HEK293T (cell line): ENCODE measurements around the gene PLOD2.
A peak's percentile ranks its signal among the peaks of the same experiment; 100 is the strongest.

Experiments used
- CTCF ChIA-PET: fragments of 350-600 bp; formaldehyde crosslinking; extraction: SDS; loops from one replicate; lab custom pipeline; 2021; ENCODE audit warnings: antibody characterized with exemption, inconsistent platforms; lab: Yijun Ruan, JAX
- POLR2A ChIA-PET: fragments of 350-600 bp; formaldehyde crosslinking; extraction: SDS; loops from one replicate; lab custom pipeline; 2020; ENCODE audit warnings: antibody characterized with exemption, inconsistent platforms; lab: Yijun Ruan, JAX
- DNase-seq: peaks from one replicate; pipeline ENCODE4 v3.0.0; 2012; ENCODE audit warnings: mixed read lengths; ENCODE audit errors: extremely low spot score
- ARNT ChIP-seq: fragments of 450-650 bp; IDR thresholded peaks from 2 replicates; pipeline ENCODE4 v1.6.1; 2017; ENCODE audit warnings: mild to moderate bottlenecking
- BHLHE40 ChIP-seq: fragments of 450-650 bp; IDR thresholded peaks from 2 replicates; pipeline ENCODE4 v1.6.1; 2016; ENCODE audit warnings: mild to moderate bottlenecking, moderate library complexity, borderline replicate concordance
- CTBP1 ChIP-seq: fragments of 450-650 bp; IDR thresholded peaks from 2 replicates; pipeline ENCODE4 v1.6.1; 2016; ENCODE audit warnings: borderline replicate concordance
- ELF4 ChIP-seq: fragments of 450-650 bp; IDR thresholded peaks from 2 replicates; pipeline ENCODE4 v1.6.1; 2017; ENCODE audit warnings: antibody characterized with exemption
- FOXA1 ChIP-seq: fragments of 450-650 bp; IDR thresholded peaks from 2 replicates; pipeline ENCODE4 v1.6.1; 2016; ENCODE audit warnings: mild to moderate bottlenecking
- FOXK2 ChIP-seq: fragments of 450-650 bp; IDR thresholded peaks from 2 replicates; pipeline ENCODE4 v1.6.1; 2016; ENCODE audit warnings: mild to moderate bottlenecking
- FOXM1 ChIP-seq: fragments of 450-650 bp; IDR thresholded peaks from 2 replicates; pipeline ENCODE4 v1.6.1; 2017; ENCODE audit warnings: mild to moderate bottlenecking, borderline replicate concordance
- HDGF ChIP-seq: fragments of 450-650 bp; IDR thresholded peaks from 2 replicates; pipeline ENCODE4 v1.6.1; 2017; ENCODE audit warnings: antibody characterized with exemption, borderline replicate concordance
- L3MBTL2 ChIP-seq: fragments of 450-650 bp; conservative IDR thresholded peaks from 2 replicates; pipeline ENCODE4 v1.6.1; 2016; ENCODE audit warnings: mild to moderate bottlenecking
- LEF1 ChIP-seq: fragments of 450-650 bp; IDR thresholded peaks from 2 replicates; pipeline ENCODE4 v1.6.1; 2017; ENCODE audit warnings: mild to moderate bottlenecking, borderline replicate concordance
- NFRKB ChIP-seq: fragments of 450-650 bp; IDR thresholded peaks from 2 replicates; pipeline ENCODE4 v1.6.1; 2016; ENCODE audit warnings: mild to moderate bottlenecking, moderate library complexity
- SP1 ChIP-seq: fragments of 450-650 bp; IDR thresholded peaks from 2 replicates; pipeline ENCODE4 v1.6.1; 2017
- SUZ12 ChIP-seq: fragments of 450-650 bp; IDR thresholded peaks from 2 replicates; pipeline ENCODE4 v1.6.1; 2016; ENCODE audit warnings: mild to moderate bottlenecking
- TARDBP ChIP-seq: fragments of 450-650 bp; IDR thresholded peaks from 2 replicates; pipeline ENCODE4 v1.6.1; 2016
- ZNF384 ChIP-seq: fragments of 450-650 bp; IDR thresholded peaks from 2 replicates; pipeline ENCODE4 v1.6.1; 2016
- TF ChIP-seq, protein P1 (sequence below): fragments of 450-650 bp; IDR thresholded peaks from 2 replicates; pipeline ENCODE4 v1.6.1; 2016

The PLOD2 gene

DNA sequence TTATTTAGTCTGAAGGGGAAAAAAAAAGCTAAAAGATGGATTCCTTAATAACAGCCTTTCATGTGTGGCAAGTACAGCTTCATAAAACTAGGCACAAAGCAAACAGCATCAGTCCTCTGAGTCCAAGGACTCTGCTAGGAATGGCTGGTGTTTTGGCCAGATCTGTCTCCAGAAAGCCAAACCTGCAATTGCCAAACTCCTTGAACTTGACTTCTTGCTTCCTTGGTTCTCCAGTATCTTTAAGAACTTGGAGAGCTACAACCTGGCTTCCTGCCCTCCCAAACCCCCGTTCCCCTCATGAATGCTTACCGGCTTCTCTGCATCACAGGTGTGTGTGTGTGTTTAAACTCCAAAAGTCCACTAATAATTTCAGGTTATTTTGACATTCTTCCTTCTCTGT, 1.6 kb upstream of the PLOD2 start:
- ChIA-PET POLR2A (no interaction called here), CTCF (no interaction called here)
- no peak for DNase-seq
- TF ChIP-seq ARNT (no peak), FOXA1 (no peak), NFRKB (no peak), L3MBTL2 (no peak), CTBP1 (no peak), SP1 (no peak), SUZ12 (no peak), LEF1 (no peak), FOXM1 (no peak), BHLHE40 (no peak), TARDBP (no peak), HDGF (no peak), ELF4 (no peak), FOXK2 (no peak), ZNF384 (no peak)
- TF ChIP-seq, protein P1, sequence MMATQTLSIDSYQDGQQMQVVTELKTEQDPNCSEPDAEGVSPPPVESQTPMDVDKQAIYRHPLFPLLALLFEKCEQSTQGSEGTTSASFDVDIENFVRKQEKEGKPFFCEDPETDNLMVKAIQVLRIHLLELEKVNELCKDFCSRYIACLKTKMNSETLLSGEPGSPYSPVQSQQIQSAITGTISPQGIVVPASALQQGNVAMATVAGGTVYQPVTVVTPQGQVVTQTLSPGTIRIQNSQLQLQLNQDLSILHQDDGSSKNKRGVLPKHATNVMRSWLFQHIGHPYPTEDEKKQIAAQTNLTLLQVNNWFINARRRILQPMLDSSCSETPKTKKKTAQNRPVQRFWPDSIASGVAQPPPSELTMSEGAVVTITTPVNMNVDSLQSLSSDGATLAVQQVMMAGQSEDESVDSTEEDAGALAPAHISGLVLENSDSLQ, result no peak

DNA sequence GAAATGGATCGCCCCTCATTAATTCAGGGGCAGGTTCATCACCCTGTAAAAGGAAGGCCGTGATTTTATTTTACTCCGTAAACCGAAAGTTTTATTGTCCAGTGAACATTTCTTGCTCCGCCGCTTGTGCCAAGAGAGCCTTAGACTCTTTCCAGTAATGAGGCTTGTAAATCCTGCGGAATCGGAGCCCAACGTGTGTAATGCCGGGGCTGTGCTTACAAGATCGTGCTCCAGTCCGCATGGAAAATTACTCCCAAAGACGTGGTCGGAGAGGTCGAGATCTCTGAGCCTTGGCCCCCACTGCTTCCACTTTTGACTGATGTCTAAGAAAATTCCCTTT, 649 bp upstream of the PLOD2 start:
- TF ChIP-seq, protein P1, result no peak
- TF ChIP-seq ARNT (no peak), L3MBTL2 (peak; percentile 89)
- peak; percentile 29 for DNase-seq
- CTCF ChIA-PET, result no interaction called here
- POLR2A ChIA-PET, result interaction anchor here (0.6 to 2.1 kb wide), 9 partner anchors 8 to 96 kb away, joined by 3 to 11 read pairs (median 3); no protein-coding TSS in a partner anchor

DNA sequence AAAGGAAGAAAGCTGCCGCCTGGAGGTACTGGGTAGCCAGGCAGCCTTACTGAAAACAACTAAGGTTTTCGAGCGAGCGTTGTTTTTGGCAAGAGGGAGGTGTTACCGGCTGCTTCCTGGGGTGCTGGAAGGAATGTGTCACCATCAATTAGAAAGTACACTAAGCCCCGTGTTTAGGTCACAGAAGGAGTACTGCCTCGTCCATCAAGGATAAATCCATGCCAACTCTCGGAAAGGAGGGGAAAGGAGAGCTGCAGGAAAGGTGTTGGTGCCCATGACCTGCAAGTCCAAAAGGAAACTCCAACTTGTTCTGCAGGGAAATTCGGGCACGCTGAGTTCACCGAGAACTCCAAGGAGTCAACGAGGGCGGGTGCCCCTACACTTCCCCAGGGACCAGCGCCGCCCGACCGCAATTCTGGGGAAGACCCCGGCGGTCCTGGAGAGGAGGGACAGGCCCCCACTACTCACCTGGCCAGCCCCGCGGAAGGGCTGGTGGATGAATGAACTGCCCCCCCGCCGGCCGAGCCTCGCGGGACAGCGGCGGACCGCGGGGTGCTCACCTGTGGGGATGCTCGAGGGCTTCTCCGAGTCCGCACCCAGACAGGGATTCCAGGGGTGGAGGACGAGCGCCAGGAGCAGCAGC, 542 bp downstream of the PLOD2 start:
- POLR2A ChIA-PET, result interaction anchor here (0.8 to 2.1 kb wide), 11 partner anchors 7 to 167 kb away, joined by 3 to 11 read pairs (median 5); no protein-coding TSS in a partner anchor
- no peak for TF ChIP-seq FOXK2
- TF ChIP-seq, protein P1, result no peak
- TF ChIP-seq L3MBTL2, result peak; percentile 82
- peak; percentile 59; the same call in 1 of the 2 replicates for TF ChIP-seq TARDBP
- no peak for TF ChIP-seq BHLHE40
- TF ChIP-seq FOXA1, result no peak
- TF ChIP-seq FOXM1, result no peak
- TF ChIP-seq HDGF, result no peak
- TF ChIP-seq LEF1, result no peak
- no peak for TF ChIP-seq ZNF384
- TF ChIP-seq CTBP1, result no peak
- no peak for TF ChIP-seq ARNT
- no peak for TF ChIP-seq ELF4
- TF ChIP-seq NFRKB, result no peak
- TF ChIP-seq SP1, result no peak
- CTCF ChIA-PET, result interaction anchor here (1.1 kb wide), 1 partner anchor 10 kb away, joined by 4 read pairs; no protein-coding TSS in a partner anchor

DNA sequence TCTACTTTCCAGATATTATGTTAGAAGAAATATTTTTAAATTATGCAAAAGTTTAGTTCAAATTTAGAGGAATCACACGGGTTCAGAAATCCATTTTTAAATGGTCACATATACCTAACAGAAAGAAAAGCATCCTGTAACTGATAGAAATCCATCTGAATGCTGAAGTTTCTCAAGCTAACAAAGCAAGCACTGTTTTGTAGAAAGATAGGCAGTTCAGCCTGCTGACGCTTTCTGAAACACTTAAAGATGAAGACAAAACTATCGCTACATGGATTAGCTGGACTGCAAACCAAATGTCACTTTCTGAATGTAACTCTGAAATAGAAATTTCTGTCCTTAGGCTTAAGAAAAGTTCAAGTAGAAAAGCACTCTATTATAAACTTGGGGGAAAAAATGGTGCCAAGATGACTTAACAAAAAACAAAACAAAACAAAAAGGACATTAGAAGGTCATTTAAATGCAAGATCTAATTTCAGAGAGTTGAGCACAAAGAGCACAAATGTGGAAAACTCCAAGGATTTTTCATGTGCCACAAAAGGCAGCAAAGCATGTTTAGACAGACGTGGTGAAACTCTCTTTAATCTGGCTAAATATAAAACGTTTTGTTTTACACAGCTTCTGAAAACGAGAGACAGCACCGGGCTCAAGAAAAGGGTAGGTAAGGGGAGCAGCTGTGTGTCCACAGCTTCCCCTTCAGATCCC, 1.2 kb downstream of the PLOD2 start:
- ChIA-PET POLR2A (interaction anchor here (1.4 to 2.1 kb wide), 4 partner anchors 11 to 26 kb away, joined by 4 to 10 read pairs (median 5); no protein-coding TSS in a partner anchor), CTCF (interaction anchor here (1.1 to 1.5 kb wide), 2 partner anchors 9 to 94 kb away, joined by 4 read pairs; no protein-coding TSS in a partner anchor)
- TF ChIP-seq ELF4 (no peak), SUZ12 (no peak), LEF1 (no peak)
- no peak for DNase-seq

More for the DNA sequence above, 542 bp downstream of the PLOD2 start:
- peak; percentile 62 for DNase-seq

DNA sequence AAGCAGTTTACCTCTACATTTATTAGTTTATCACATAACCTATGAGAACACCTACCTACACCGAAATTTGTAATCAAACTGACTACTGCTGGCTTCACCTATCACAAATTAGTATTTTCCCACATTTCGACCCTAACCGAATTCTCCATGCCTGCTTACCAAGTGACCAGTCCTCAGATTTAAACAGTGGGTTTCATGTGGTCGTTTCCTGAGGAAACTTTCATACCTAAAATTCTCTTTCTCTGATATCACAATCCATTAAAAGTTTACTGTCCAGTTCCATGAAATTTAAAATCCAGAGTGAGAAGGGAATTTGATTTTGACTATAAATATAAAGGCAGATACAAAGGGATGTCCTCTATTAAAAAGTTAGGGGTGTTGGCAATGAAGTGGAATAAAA, 1.9 kb downstream of the PLOD2 start:
- TF ChIP-seq FOXA1 (no peak), ELF4 (no peak), LEF1 (no peak), ARNT (no peak), BHLHE40 (no peak), ZNF384 (no peak), TARDBP (no peak), NFRKB (no peak), CTBP1 (no peak), L3MBTL2 (no peak), SP1 (no peak), FOXM1 (no peak), HDGF (no peak), FOXK2 (no peak)
- TF ChIP-seq, protein P1, result no peak
- no peak for DNase-seq
- CTCF ChIA-PET, result interaction anchor here (1.5 kb wide), 1 partner anchor 94 kb away, joined by 4 read pairs; no protein-coding TSS in a partner anchor
- POLR2A ChIA-PET, result no interaction called here
